Measurements from ENCODE around the gene ZKSCAN8.
"Not testable (repeated sequence)": the region's sequence is repeated elsewhere in the genome, so short reads cannot be mapped to it uniquely, and the experiment has no call there.

Gene ZKSCAN8

GRCh38 chr6:28141500-28142329 lies at the start of gene ZKSCAN8:
Gene ZKSCAN8 (plus strand): TSS chr6:28141883. CDS start chr6:28148408, 6,525 bp downstream.
- peak; percentile 84 for DNase-seq (ENCODE audit: low spot score)

- DNase-seq (ENCODE audit: low spot score) = not testable (repeated sequence)
Measured at GRCh38 chr6:28102222-28102621, 39.5 kb upstream of the ZKSCAN8 start.

GRCh38 chr6:28102699-28103098 lies 39.0 kb upstream of the ZKSCAN8 start:
- not testable (repeated sequence) for DNase-seq (ENCODE audit: low spot score)

- peak; percentile 90 for DNase-seq (ENCODE audit: low spot score)
Measured at GRCh38 chr6:28104392-28105244, 37.1 kb upstream of the ZKSCAN8 start.

- DNase-seq (ENCODE audit: low spot score) = peak; percentile 45
Measured at GRCh38 chr6:28105245-28105639, 36.4 kb upstream of the ZKSCAN8 start.

GRCh38 chr6:28107506-28107905 lies 34.2 kb upstream of the ZKSCAN8 start:
- no peak for DNase-seq (ENCODE audit: low spot score)

GRCh38 chr6:28111964-28112363 lies 29.7 kb upstream of the ZKSCAN8 start:
- DNase-seq (ENCODE audit: low spot score) = no peak

GRCh38 chr6:28115799-28116198 lies 25.9 kb upstream of the ZKSCAN8 start:
- DNase-seq (ENCODE audit: low spot score) = no peak

GRCh38 chr6:28117386-28118050 lies 24.2 kb upstream of the ZKSCAN8 start:
- DNase-seq (ENCODE audit: low spot score) = no peak

- DNase-seq (ENCODE audit: low spot score) = no peak
Measured at GRCh38 chr6:28118217-28118616, 23.5 kb upstream of the ZKSCAN8 start.

GRCh38 chr6:28121876-28122275 lies 19.8 kb upstream of the ZKSCAN8 start:
- DNase-seq (ENCODE audit: low spot score) = no peak

GRCh38 chr6:28122283-28122682 lies 19.4 kb upstream of the ZKSCAN8 start:
- not testable (repeated sequence) for DNase-seq (ENCODE audit: low spot score)

- DNase-seq (ENCODE audit: low spot score) = peak; percentile 86
Measured at GRCh38 chr6:28124350-28124970, 17.2 kb upstream of the ZKSCAN8 start, which contains the start of gene ZSCAN16. Gene ZSCAN16 (plus strand): TSS chr6:28124609. CDS start chr6:28125444, 835 bp downstream.

GRCh38 chr6:28124971-28125353 lies 16.7 kb upstream of the ZKSCAN8 start:
- no peak for DNase-seq (ENCODE audit: low spot score)

- DNase-seq (ENCODE audit: low spot score) = no peak
Measured at GRCh38 chr6:28125401-28125800, 16.3 kb upstream of the ZKSCAN8 start.

GRCh38 chr6:28134015-28134414 lies 7.7 kb upstream of the ZKSCAN8 start:
- no peak for DNase-seq (ENCODE audit: low spot score)

GRCh38 chr6:28134716-28135115 lies 7.0 kb upstream of the ZKSCAN8 start:
- DNase-seq (ENCODE audit: low spot score) = no peak

GRCh38 chr6:28135393-28135792 lies 6.3 kb upstream of the ZKSCAN8 start:
- DNase-seq (ENCODE audit: low spot score) = no peak

GRCh38 chr6:28136585-28137504 lies 4.8 kb upstream of the ZKSCAN8 start:
- DNase-seq (ENCODE audit: low spot score) = peak; percentile 87

- no peak for DNase-seq (ENCODE audit: low spot score)
Measured at GRCh38 chr6:28137505-28137981, 4.1 kb upstream of the ZKSCAN8 start.

Data from AG08396 (cell line).